Common myeloid progenitor, CD34-positive (primary cell): ENCODE measurements around the gene MEG3.

Experiments used
- CTCF ChIA-PET: fragments of 350-600 bp; sonication (Branson Sonifier 250); formaldehyde crosslinking; loops from one replicate; lab custom pipeline; 2021; ENCODE audit warnings: antibody characterized with exemption; lab: Charles Lee
- POLR2A ChIA-PET: fragments of 350-600 bp; sonication (Branson Sonifier 250); formaldehyde crosslinking; loops from one replicate; lab custom pipeline; 2021; ENCODE audit warnings: antibody characterized with exemption; lab: Charles Lee
- DNase-seq, 3 donors: peaks; one replicate each; pipeline versions ENCODE4 v3.0.0 to v3.0.0-alpha.2; 2013
- H3K27ac ChIP-seq, 2 experiments: 1 replicate in 1 of 2; 2 replicates in 1 of 2; pipeline ENCODE4 v1.7.0; 2013; ENCODE audit warnings: inconsistent platforms in 2 of 2, low read length in 2 of 2, mild to moderate bottlenecking in 2 of 2, low read depth in 1 of 2, moderate library complexity in 1 of 2; ENCODE audit not compliant: severe bottlenecking in 2 of 2, insufficient read depth in 1 of 2, poor library complexity in 1 of 2
- H3K27me3 ChIP-seq, 5 experiments: replicated peaks in 2 of 5; 1 replicate in 3 of 5; 2 replicates in 2 of 5; pipeline versions ENCODE4 v1.6.1 to v1.7.0; 2013; ENCODE audit warnings: low read length in 4 of 5, mild to moderate bottlenecking in 2 of 5, moderate library complexity in 2 of 5, inconsistent platforms in 1 of 5; ENCODE audit not compliant: insufficient read depth in 5 of 5, control insufficient read depth in 4 of 5
- H3K36me3 ChIP-seq, 4 experiments: 1 replicate in 2 of 4; 2 replicates in 2 of 4; pipeline versions ENCODE4 v1.6.1 to v1.7.0; 2013; ENCODE audit warnings: low read length in 3 of 4, control low read depth in 1 of 4, mild to moderate bottlenecking in 1 of 4; ENCODE audit not compliant: control insufficient read depth in 4 of 4, insufficient read depth in 4 of 4
- H3K4me1 ChIP-seq, 4 experiments: 1 replicate in 3 of 4; 2 replicates in 1 of 4; pipeline versions ENCODE4 v1.6.1 to v1.7.1; 2013; ENCODE audit warnings: low read length in 3 of 4, mild to moderate bottlenecking in 3 of 4, control low read depth in 1 of 4, inconsistent platforms in 1 of 4, moderate library complexity in 1 of 4; ENCODE audit not compliant: control insufficient read depth in 4 of 4, insufficient read depth in 4 of 4; ENCODE audit errors: control extremely low read depth in 1 of 4
- H3K4me3 ChIP-seq, 7 experiments: 1 replicate in 4 of 7; 2 replicates in 3 of 7; pipeline versions ENCODE4 v1.5.1 to v1.7.0; 2013; ENCODE audit warnings: mild to moderate bottlenecking in 7 of 7, low read length in 6 of 7, moderate library complexity in 6 of 7, inconsistent platforms in 2 of 7, low read depth in 2 of 7, control low read depth in 1 of 7; ENCODE audit not compliant: insufficient read depth in 4 of 7, control insufficient read depth in 1 of 7; ENCODE audit errors: extremely low read depth in 1 of 7
- H3K9me3 ChIP-seq, 5 experiments: 1 replicate in 4 of 5; 2 replicates in 1 of 5; pipeline versions ENCODE4 v1.6.1 to v1.7.1; 2013; ENCODE audit warnings: low read length in 4 of 5, mild to moderate bottlenecking in 2 of 5, inconsistent platforms in 1 of 5, low read depth in 1 of 5, moderate library complexity in 1 of 5; ENCODE audit not compliant: control insufficient read depth in 4 of 5, insufficient read depth in 2 of 5; ENCODE audit errors: control extremely low read depth in 1 of 5
- WGBS: methylation state at CpG from one replicate; pipeline ENCODE4 v1.1.5; 2013; ENCODE audit not compliant: insufficient coverage; 5-methylcytosine and 5-hydroxymethylcytosine counted together

The MEG3 gene

DNA sequence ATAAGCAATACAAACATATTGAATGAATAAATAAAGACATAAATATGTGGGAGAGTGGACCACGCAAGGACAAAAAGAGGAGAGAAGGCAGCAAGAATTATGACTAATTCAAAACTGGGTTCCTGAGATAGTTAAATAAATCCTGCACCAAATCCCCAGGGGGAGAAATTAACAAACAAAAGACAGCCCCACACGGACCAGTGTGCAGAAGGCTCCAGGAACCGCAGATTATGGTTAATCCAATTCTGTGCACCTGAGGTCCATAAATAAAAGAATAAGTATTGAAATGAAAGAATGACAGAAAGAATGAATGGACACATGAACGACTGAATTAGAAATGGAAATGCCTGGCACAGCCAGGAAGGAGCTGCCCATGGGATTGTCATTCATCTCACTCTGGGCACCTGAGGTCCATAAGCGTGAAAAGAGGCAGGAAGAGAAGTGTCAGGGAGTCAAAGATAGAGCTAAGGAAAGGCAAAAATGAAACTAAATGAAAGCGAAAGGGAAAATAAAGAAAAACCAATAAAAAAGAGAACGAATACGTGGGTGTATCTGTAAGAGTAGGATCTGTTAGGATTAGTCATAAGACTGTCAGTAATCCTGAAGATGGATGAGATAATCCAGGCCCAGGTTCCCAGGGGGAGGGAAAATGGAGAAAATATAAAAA, 23.3 kb downstream of the MEG3 start:
- Histone ChIP-seq H3K4me1 (peaks cover 5 to 11% (median 6%) of the 10 kb centered on the region in 4 experiments), H3K27ac (peak overlapping the region in 1 of 2 experiments; percentile 44), H3K27me3 (no peaks in the 10 kb centered on the region), H3K4me3 (peak overlapping the region in 5 of 7 experiments; percentile 45 to 71 (median 54)), H3K9me3 (no peaks in the 10 kb centered on the region), H3K36me3 (no peaks in the 10 kb centered on the region)
- peak; percentile 26 to 67 (median 50) for DNase-seq
- CTCF ChIA-PET = no interaction called here
- 26% methylated on average over 8 of the region's 8 CpGs for WGBS
- POLR2A ChIA-PET = no interaction called here

DNA sequence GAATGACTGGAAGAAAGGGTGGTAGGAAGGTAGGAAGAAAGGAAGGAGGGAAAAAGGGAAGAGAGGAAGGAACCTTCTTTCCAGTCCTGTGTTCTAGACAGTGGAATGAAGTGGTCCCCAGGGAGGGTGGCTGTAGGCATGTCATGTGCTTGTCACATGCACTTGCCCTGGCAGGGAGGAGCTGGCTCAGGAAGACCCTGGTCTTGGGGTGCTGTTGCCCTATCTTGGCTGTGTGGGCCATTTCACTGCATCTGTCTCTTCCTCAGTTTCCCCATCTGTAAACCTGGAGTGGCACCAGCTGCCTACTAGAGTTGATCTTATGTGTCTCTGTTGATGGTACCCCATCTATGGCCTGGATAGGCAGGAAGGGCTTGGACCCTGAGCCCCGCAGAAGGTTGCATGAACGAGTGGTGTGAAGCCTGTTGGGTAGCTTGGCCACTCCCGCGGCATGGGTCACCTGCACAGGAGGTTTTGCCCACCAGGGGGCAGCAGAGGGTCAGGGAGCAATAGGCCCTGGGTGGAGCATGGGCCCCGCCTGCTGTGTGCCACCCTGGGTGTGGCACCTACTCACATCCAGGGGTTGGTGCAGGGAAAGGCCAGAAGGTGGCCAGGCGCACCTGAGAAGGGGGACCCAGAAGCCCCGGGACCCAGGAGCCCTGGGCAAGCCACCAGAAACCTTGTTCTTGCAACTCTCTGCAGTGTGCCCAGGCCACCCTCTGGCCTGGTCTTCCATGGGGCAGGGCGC, 25.1 kb downstream of the MEG3 start:
- no peak overlapping the region for H3K27ac ChIP-seq
- no peaks in the 10 kb centered on the region for H3K9me3 ChIP-seq
- POLR2A ChIA-PET = no interaction called here
- peaks cover 5 to 11% (median 6%) of the 10 kb centered on the region in 4 experiments for H3K4me1 ChIP-seq
- peak; percentile 66 to 81 (median 76) for DNase-seq
- H3K27me3 ChIP-seq = no peaks in the 10 kb centered on the region
- CTCF ChIA-PET = interaction anchor here (0.8 to 1.5 kb wide), 15 partner anchors 9 to 785 kb away, joined by 3 to 7 read pairs (median 4); no protein-coding TSS in a partner anchor
- no peaks in the 10 kb centered on the region for H3K36me3 ChIP-seq
- no peak overlapping the region for H3K4me3 ChIP-seq
- WGBS = 46% methylated on average over 7 of the region's 8 CpGs

DNA sequence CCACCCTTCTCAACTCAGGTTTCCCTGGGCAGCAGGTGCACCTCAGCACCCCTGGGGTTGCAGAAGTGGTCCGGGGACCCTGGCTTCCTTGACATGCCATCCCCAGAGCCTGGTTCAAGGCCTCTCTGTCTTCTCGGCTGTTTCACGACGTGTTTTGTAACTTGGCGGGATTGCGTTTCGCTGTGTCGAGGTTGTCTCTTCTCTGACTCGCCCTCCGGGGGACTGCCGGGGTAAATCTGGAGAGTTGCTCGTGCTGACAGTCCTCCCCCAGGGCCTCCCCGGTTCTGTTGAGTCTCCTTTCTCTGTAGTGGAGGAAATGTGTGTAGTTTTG, 25.6 kb downstream of the MEG3 start:
- Histone ChIP-seq H3K27ac (no peak overlapping the region), H3K36me3 (no peaks in the 10 kb centered on the region), H3K27me3 (no peaks in the 10 kb centered on the region), H3K9me3 (no peaks in the 10 kb centered on the region), H3K4me3 (no peak overlapping the region), H3K4me1 (peaks cover 5 to 11% (median 6%) of the 10 kb centered on the region in 4 experiments)
- peak in 1 of 3 donors; percentile 11 for DNase-seq
- 93% methylated on average over 8 of the region's 13 CpGs for WGBS
- CTCF ChIA-PET = interaction anchor here (0.8 to 1.6 kb wide), 14 partner anchors 9 to 777 kb away, joined by 3 to 14 read pairs (median 3); no protein-coding TSS in a partner anchor
- POLR2A ChIA-PET = no interaction called here

GRCh38 chr14:100851946-100852620, 26.2 kb downstream of the MEG3 start:
- Histone ChIP-seq H3K9me3 (no peaks in the 10 kb centered on the region), H3K27ac (no peak overlapping the region), H3K27me3 (no peaks in the 10 kb centered on the region), H3K4me1 (peaks cover 5 to 11% (median 6%) of the 10 kb centered on the region in 4 experiments), H3K4me3 (no peak overlapping the region), H3K36me3 (no peaks in the 10 kb centered on the region)
- DNase-seq = no peak
- CTCF ChIA-PET = interaction anchor here (0.7 to 1.7 kb wide), 9 partner anchors 10 to 777 kb away, joined by 3 to 14 read pairs (median 3); no protein-coding TSS in a partner anchor
- 92% methylated on average over 12 of the region's 14 CpGs for WGBS
- POLR2A ChIA-PET = no interaction called here

DNA sequence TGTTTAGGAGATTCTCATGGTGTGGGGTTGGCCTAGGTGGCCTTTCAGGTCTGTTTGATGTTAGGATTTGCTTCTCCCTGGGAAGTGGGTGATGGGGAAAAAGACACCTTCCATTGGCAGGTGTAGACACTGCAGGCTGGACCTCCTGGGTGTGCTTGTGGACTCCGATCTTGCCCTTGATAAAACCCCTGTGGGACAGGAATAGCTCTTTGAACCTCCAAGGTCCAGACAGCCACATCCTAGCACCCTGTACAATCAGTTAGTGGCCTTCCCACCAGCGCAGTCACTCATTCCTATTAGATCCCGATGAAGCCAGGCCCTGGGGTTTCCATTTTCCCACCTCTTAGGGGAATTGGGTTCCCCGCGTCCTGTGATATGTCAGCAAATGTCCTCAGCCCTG, 28.5 kb downstream of the MEG3 start:
- H3K9me3 ChIP-seq = no peaks in the 10 kb centered on the region
- H3K36me3 ChIP-seq = no peaks in the 10 kb centered on the region
- H3K4me3 ChIP-seq = no peak overlapping the region
- POLR2A ChIA-PET = interaction anchor here (0.6 kb wide), 1 partner anchor 297 kb away, joined by 3 read pairs; no protein-coding TSS in a partner anchor
- no peaks in the 10 kb centered on the region for H3K27me3 ChIP-seq
- no peak overlapping the region for H3K27ac ChIP-seq
- CTCF ChIA-PET = interaction anchor here (1.8 to 2.5 kb wide), 2 partner anchors 11 to 370 kb away, joined by 5 to 8 read pairs; no protein-coding TSS in a partner anchor
- peaks cover under 1 to 9% (median 5%) of the 10 kb centered on the region in 4 experiments for H3K4me1 ChIP-seq
- WGBS = 100% methylated on average over 5 of the region's 5 CpGs
- no peak for DNase-seq

DNA sequence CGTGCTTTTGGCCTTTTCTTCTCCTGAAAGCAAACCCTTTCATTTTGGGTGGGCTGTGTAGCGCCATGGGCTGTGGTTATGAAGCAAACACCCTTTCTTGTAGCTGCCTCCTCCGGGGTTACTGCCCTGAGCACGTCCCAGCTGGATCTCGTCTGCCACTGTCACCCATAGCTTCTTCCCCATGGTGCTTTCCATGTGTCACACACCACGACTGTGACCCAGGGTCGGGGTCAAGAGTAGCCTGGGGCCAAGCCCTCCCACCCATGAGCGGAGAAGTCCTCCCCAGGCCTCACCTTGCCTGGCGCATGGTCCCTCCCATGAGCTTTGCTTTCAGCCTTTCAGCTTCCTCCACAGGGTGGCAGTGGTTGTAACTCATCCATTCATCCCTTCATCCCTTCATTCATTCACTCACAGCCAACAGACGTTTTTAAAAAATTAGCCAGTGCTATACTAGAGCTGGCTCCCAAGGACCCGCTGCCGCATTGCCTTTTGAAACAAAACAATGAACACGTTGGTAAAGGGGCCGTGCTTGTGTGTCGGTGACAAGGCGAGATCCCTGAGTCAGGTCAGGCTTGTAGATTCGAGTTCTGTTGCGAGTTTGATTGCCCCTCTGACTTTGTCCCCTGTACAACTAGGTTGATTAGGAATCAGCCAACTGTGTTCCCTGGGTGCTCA, 29.5 kb downstream of the MEG3 start:
- POLR2A ChIA-PET = no interaction called here
- WGBS = 93% methylated on average over 18 of the region's 18 CpGs
- H3K9me3 ChIP-seq = no peaks in the 10 kb centered on the region
- no peak for DNase-seq
- CTCF ChIA-PET = interaction anchor here (0.6 to 2.5 kb wide), 5 partner anchors 10 to 773 kb away, joined by 3 to 8 read pairs (median 3); no protein-coding TSS in a partner anchor
- no peaks in the 10 kb centered on the region for H3K27me3 ChIP-seq
- no peak overlapping the region for H3K4me3 ChIP-seq
- H3K36me3 ChIP-seq = no peaks in the 10 kb centered on the region
- H3K27ac ChIP-seq = no peak overlapping the region
- H3K4me1 ChIP-seq = peaks cover 0 to 9% (median 3%) of the 10 kb centered on the region in 4 experiments
